Mucosa of rectum (tissue), 2 donors: ENCODE data around the gene HPD.
"Not testable (repeated sequence)": the region's sequence is repeated elsewhere in the genome, so short reads cannot be mapped to it uniquely, and the experiment has no call there.

Source experiments
- H3K27ac ChIP-seq, 2 donors: one replicate each; pipeline ENCODE4 v1.7.0; 2013; ENCODE audit warnings: inconsistent platforms in 2 of 2, low read depth in 2 of 2, low read length in 2 of 2
- H3K27me3 ChIP-seq, 2 donors: one replicate each; pipeline ENCODE4 v1.7.0; 2013; ENCODE audit warnings: low read length in 2 of 2; ENCODE audit not compliant: control insufficient read depth in 2 of 2, insufficient read depth in 2 of 2
- H3K36me3 ChIP-seq, 2 donors: one replicate each; pipeline ENCODE4 v1.7.0; 2013; ENCODE audit warnings: low read length in 2 of 2; ENCODE audit not compliant: control insufficient read depth in 2 of 2, insufficient read depth in 2 of 2
- H3K4me1 ChIP-seq, 2 donors: one replicate each; pipeline ENCODE4 v1.7.0; 2013; ENCODE audit warnings: low read length in 2 of 2, mild to moderate bottlenecking in 1 of 2; ENCODE audit not compliant: control insufficient read depth in 2 of 2, insufficient read depth in 2 of 2
- H3K4me3 ChIP-seq, 2 donors: one replicate each; pipeline ENCODE4 v1.7.0; 2013; ENCODE audit warnings: low read length in 2 of 2
- H3K9ac ChIP-seq, 2 donors: one replicate each; pipeline ENCODE4 v1.7.0; 2013; ENCODE audit warnings: low read length in 2 of 2, low read depth in 1 of 2, mild to moderate bottlenecking in 1 of 2
- H3K9me3 ChIP-seq, 2 donors: one replicate each; pipeline ENCODE4 v1.7.0; 2013; ENCODE audit warnings: low read length in 2 of 2; ENCODE audit not compliant: control insufficient read depth in 2 of 2
- donor health status: healthy.
- donor health status: Normal muscosa, but diverticular disease.

HPD gene

DNA sequence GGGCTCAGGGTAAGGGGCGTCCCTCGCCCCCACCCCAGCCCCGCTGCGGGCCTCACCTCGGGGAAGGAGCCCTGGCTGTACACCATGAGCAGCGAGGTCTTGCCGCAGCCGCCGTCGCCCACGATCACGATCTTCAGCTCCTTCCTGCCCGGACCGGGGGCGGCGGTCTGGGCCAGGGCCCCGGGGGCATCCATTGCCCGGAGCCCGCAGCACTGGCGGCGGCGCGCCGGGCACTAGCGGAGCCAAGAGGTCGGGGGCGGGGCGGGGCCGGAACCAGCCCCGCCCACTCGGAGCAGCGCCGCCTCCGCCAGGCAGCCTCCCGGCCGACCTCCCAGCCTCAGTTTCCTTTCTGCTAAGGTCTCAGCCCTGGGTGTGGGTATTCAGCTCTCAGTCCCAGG is 65.2 kb downstream of the HPD start, which contains the start of gene RHOF:
TSS of gene RHOF (minus strand) at position 249 of the 398 bp plus-strand sequence. CDS start at position 194, 55 bp downstream.
- H3K4me1 ChIP-seq: peaks cover 61 to 78% of the 10 kb centered on the region in 2 donors
- H3K27ac ChIP-seq: peak within 1 kb of the TSS; percentile 87 to 91
- H3K9ac ChIP-seq: peak within 1 kb of the TSS; percentile 74 to 79
- no peaks in the 10 kb centered on the region for H3K9me3 ChIP-seq
- peak within 1 kb of the TSS; percentile 64 to 79 for H3K4me3 ChIP-seq
- H3K36me3 ChIP-seq: peaks cover 0 to 8% of the 10 kb centered on the region in 2 donors
- no peaks in the 10 kb centered on the region for H3K27me3 ChIP-seq

GRCh38 chr12:121792607-121793439 is 65.8 kb downstream of the HPD start:
- Histone ChIP-seq H3K4me1 (peaks cover 55 to 72% of the 10 kb centered on the region in 2 donors), H3K4me3 (peak overlapping the region; percentile 64 to 79), H3K9ac (peak overlapping the region; percentile 74 to 79), H3K27me3 (no peaks in the 10 kb centered on the region), H3K9me3 (no peaks in the 10 kb centered on the region), H3K36me3 (peaks cover 0 to 8% of the 10 kb centered on the region in 2 donors), H3K27ac (peak overlapping the region; percentile 76 to 91)

DNA sequence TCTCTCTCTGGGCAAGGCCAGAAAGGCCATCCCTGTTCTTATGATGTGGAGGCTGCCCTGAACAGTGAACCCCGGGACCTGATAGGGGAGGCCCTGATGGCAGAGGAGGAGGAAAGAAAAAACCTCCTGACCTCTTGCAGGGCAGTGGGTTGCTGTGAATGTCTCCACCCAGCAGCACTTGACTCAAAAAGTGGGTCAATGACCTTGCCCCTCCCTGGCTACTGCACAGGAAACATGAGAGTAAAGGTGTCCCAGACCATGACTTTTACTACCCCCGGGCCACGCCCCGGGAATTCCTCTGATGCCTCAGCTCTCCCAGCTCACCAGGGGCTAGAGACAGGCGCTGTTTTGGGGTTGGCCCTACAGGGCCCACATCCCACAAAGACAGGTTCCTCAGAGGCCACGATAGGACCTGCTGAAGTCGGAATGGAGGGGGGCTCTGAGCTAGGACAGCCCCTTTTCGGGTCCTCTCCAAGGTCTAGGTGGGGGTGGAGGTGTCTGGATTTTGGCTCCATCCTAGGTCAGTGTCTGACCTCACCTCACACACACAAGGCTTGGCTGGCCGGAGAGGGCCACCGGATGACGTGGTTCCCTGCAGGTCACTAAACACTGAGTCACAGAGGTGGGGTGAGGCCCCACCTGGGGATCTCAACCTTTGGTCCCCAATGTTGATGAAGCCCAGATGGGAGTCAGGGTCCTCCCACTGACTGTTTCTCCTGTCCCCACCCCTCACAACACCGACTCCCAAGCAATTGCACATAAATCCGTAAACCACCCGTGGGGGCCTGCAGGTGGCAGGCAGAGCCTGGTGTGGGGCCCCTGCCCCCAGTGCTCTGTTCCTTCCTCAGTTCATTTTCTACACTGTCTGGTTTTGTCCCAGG is 66.7 kb downstream of the HPD start:
- peak overlapping the region; percentile 74 to 79 for H3K9ac ChIP-seq
- H3K4me3 ChIP-seq: peak overlapping the region; percentile 64 to 79
- H3K4me1 ChIP-seq: peaks cover 49 to 68% of the 10 kb centered on the region in 2 donors

GRCh38 chr12:121790785-121791184 is 67.9 kb downstream of the HPD start:
- not testable (repeated sequence) for H3K36me3 ChIP-seq, H3K27me3 ChIP-seq, H3K9me3 ChIP-seq
- Histone ChIP-seq H3K4me3 (peak overlapping the region in 1 of 2 donors; percentile 58), H3K9ac (peak overlapping the region; percentile 40 to 68), H3K4me1 (peaks cover 40 to 62% of the 10 kb centered on the region in 2 donors), H3K27ac (peak overlapping the region in 1 of 2 donors; percentile 89)

More for the DNA sequence above, 66.7 kb downstream of the HPD start:
- Histone ChIP-seq H3K36me3 (peaks cover 0 to 8% of the 10 kb centered on the region in 2 donors), H3K27me3 (no peaks in the 10 kb centered on the region), H3K27ac (peak overlapping the region; percentile 76 to 91), H3K9me3 (no peaks in the 10 kb centered on the region)

GRCh38 chr12:121789800-121790728 is 68.6 kb downstream of the HPD start:
- peak overlapping the region; percentile 40 to 68 for H3K9ac ChIP-seq
- H3K4me1 ChIP-seq: peaks cover 34 to 55% of the 10 kb centered on the region in 2 donors
- no peaks in the 10 kb centered on the region for H3K27me3 ChIP-seq
- peak overlapping the region; percentile 71 to 89 for H3K27ac ChIP-seq
- no peaks in the 10 kb centered on the region for H3K9me3 ChIP-seq
- peak overlapping the region in 1 of 2 donors; percentile 58 for H3K4me3 ChIP-seq
- H3K36me3 ChIP-seq: peaks cover 0 to under 1% of the 10 kb centered on the region in 2 donors
